Measurements from ENCODE around the gene CDK8. TPM values are rescaled to one million over a fixed set of nuclear protein-coding genes. Genes with fewer than 3 reads are reported as not detected.

CDK8 gene
- total and polyA plus RNA-seq, 9 of the 15 experiments (the other 6 are each of a cell fraction or from before 2014, with no cell fraction given): 11.3 to 33.7 (median 20.3) TPM

DNA sequence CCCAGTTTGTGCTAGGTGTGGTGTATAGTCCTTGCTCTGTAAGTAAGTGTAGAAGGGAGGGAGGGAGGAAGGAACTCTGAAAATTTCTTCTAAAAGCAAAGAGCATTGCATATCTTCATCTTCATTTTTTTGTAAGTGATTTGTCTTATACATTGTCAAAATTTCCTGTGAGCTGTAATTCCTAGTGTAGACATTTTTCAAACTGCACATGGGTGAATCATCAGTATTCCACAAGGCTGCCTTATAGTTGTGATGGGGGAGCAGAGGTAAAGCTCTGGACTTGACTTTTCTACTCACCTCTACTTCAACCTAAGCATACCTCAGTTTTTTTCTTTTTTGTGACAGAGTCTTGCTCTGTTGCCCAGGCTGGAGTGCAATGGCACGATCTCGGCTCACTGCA is 86.9 kb downstream of the CDK8 start:
- POLR2A ChIA-PET: no interaction called here
- no peak for FAIRE-seq

More for the DNA sequence above, 86.9 kb downstream of the CDK8 start:
- no peak overlapping the region for H3K4me3 ChIP-seq
- ATAC-seq (no peak), DNase-seq (ENCODE audit: extremely low read depth in 1 of 4, low spot score in 3 of 4) (no peak)
- H3K9ac ChIP-seq (ENCODE audit: insufficient read depth in 1 of 2, low read depth in 2 of 2, low read length in 2 of 2): no peak overlapping the region
- H4K20me1 ChIP-seq (replicated peaks; ENCODE audit: control insufficient read depth, insufficient read depth, low read length): no peaks in the 10 kb centered on the region
- intact Hi-C loops (cut with micrococcal nuclease) (no loop called here), in situ Hi-C loops (cut with MboI) (no loop called here)
- peaks cover 0 to 17% of the 10 kb centered on the region in 2 experiments; a peak in 2 of 5 replicates for H3K4me1 ChIP-seq (replicated peaks in 1 of 2; ENCODE audit: control insufficient read depth in 2 of 2, insufficient read depth in 2 of 2, low read length in 2 of 2)
- no peak overlapping the region for H3K4me2 ChIP-seq (ENCODE audit: insufficient read depth, low read length)
- no peaks in the 10 kb centered on the region for H3K9me3 ChIP-seq (replicated peaks; ENCODE audit: control insufficient read depth, insufficient read depth, low read depth, low read length)
- TF ChIP-seq AFF1 (IDR thresholded peaks at IDR 0.05; ENCODE audit: low read depth in 1 of 2, partially characterized antibody in 2 of 2): no peak
- TF ChIP-seq SRSF9 (IDR thresholded peaks at IDR 0.05; ENCODE audit: borderline replicate concordance, low read depth, low read length): no peak
- TF ChIP-seq, protein P1, sequence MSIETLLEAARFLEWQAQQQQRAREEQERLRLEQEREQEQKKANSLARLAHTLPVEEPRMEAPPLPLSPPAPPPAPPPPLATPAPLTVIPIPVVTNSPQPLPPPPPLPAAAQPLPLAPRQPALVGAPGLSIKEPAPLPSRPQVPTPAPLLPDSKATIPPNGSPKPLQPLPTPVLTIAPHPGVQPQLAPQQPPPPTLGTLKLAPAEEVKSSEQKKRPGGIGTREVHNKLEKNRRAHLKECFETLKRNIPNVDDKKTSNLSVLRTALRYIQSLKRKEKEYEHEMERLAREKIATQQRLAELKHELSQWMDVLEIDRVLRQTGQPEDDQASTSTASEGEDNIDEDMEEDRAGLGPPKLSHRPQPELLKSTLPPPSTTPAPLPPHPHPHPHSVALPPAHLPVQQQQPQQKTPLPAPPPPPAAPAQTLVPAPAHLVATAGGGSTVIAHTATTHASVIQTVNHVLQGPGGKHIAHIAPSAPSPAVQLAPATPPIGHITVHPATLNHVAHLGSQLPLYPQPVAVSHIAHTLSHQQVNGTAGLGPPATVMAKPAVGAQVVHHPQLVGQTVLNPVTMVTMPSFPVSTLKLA (conservative IDR thresholded peaks at IDR 0.05): no peak
- TF ChIP-seq TFAM (CRISPR knock-in tag; conservative IDR thresholded peaks at IDR 0.05): no peak
- TF ChIP-seq ZNF384 (IDR thresholded peaks at IDR 0.05; ENCODE audit: low read depth, low read length): no peak
- no peaks in the 10 kb centered on the region; the same call in 2 of the 3 replicates for H3K79me2 ChIP-seq (ENCODE audit: control insufficient read depth, insufficient read depth, low read length)
- H3K36me3 ChIP-seq (ENCODE audit: control insufficient read depth, insufficient read depth, low read length): no peaks in the 10 kb centered on the region
- BruUV-seq (replicated peaks): no TSS peak
- no CpG with 5 or more reads among the region's 2 CpGs for WGBS (ENCODE audit: insufficient coverage, low coverage, missing lambda C conversion rate)
- H3K9me1 ChIP-seq (ENCODE audit: control insufficient read depth, insufficient read depth, low read length): no peaks in the 10 kb centered on the region
- no peak overlapping the region for H2AFZ ChIP-seq (ENCODE audit: low read depth, low read length)
- H3K27me3 ChIP-seq (ENCODE audit: control insufficient read depth in 2 of 2, insufficient read depth in 2 of 2, low read length in 2 of 2): no peaks in the 10 kb centered on the region
- no peak overlapping the region for H3K27ac ChIP-seq (ENCODE audit: extremely low read depth, low read depth, low read length)
- CTCF ChIA-PET (ENCODE audit: low intra/inter-chr PET ratio): no interaction called here

Data from K562 (cell line).